Ishikawa (cell line): ENCODE data around the gene PTPRN2.

Experiments
- FOXM1 ChIP-seq: IDR thresholded peaks from 2 replicates; pipeline ENCODE4 v1.6.1; 2012; ENCODE audit warnings: low read depth, borderline replicate concordance
- NFIC ChIP-seq: IDR thresholded peaks from 2 replicates; pipeline ENCODE4 v1.6.1; 2012
- TAF1 ChIP-seq: IDR thresholded peaks from 2 replicates; pipeline ENCODE4 v1.6.1; 2012; ENCODE audit warnings: low read depth, mild to moderate bottlenecking
- ZBTB7A ChIP-seq: IDR thresholded peaks from 2 replicates; pipeline ENCODE4 v1.6.1; 2012; ENCODE audit warnings: low read depth
- TF ChIP-seq, protein P1 (sequence below): IDR thresholded peaks from 2 replicates; pipeline ENCODE4 v1.6.1; 2012

- TF ChIP-seq NFIC, result no peak
- no peak for TF ChIP-seq TAF1
- TF ChIP-seq FOXM1, result no peak
- TF ChIP-seq, protein P1, sequence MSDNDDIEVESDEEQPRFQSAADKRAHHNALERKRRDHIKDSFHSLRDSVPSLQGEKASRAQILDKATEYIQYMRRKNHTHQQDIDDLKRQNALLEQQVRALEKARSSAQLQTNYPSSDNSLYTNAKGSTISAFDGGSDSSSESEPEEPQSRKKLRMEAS, result no peak
- no peak for TF ChIP-seq ZBTB7A
Observed at GRCh38 chr7:158432369-158433341, 155.0 kb downstream of the PTPRN2 start.
